Measurements from ENCODE around the gene SPRED1. TPM values are rescaled to one million over a fixed set of nuclear protein-coding genes. Genes with fewer than 3 reads are reported as not detected.

SPRED1 gene
- total and polyA plus RNA-seq, 2 of the 4 experiments (the other 2 are of a cell fraction): 6.6 to 17.9 TPM

DNA sequence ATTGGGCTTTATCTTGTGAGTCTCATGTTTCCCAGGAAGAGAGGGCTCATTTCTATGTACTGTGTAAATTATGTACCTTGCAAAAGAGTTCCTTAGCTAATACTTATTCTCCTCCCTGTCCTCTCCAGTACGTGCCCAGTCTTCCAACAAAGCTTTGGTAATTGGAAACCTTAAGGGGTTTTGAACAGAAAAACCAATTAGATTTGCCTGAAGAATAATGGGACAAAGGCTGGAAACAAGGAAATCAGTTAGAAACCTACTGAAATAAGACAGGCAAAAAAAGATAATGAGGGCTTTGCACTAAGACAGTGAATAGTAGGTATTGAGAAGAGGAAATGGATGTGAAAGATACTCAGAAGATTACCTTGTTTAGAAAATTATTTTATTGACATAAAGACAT is 82.5 kb downstream of the SPRED1 start:
- Histone ChIP-seq H3K36me3 (ENCODE audit: control insufficient read depth, insufficient read depth, low read length) (peaks cover 7% of the 10 kb centered on the region), H3K4me2 (ENCODE audit: low read depth, low read length) (no peak overlapping the region), H3K27me3 (ENCODE audit: control insufficient read depth, insufficient read depth, low read length) (no peaks in the 10 kb centered on the region), H3K4me1 (ENCODE audit: control insufficient read depth, insufficient read depth, low read length) (no peaks in the 10 kb centered on the region), H4K20me1 (ENCODE audit: insufficient read depth, low read length) (no peaks in the 10 kb centered on the region), H3K4ac (ENCODE audit: low read depth, low read length) (no peak overlapping the region), H4K91ac (ENCODE audit: insufficient read depth, low read depth, low read length) (no peak overlapping the region), H3K27ac (ENCODE audit: insufficient read depth, low read length) (no peak overlapping the region), H2AFZ (replicated peaks; ENCODE audit: low read length, poor library complexity) (no peak overlapping the region), H2BK20ac (ENCODE audit: low read depth, low read length) (no peak overlapping the region), H3K14ac (replicated peaks; ENCODE audit: low read depth, low read length) (no peak overlapping the region), H4K8ac (ENCODE audit: low read depth in 2 of 2, low read length in 2 of 2) (no peak overlapping the region), H2BK15ac (ENCODE audit: low read depth, low read length) (no peak overlapping the region), H3K9ac (ENCODE audit: low read depth, low read length) (no peak overlapping the region), H3K23ac (ENCODE audit: low read depth, low read length) (no peak overlapping the region), H2BK120ac (ENCODE audit: low read depth, low read length) (no peak overlapping the region), H3K56ac (ENCODE audit: extremely low read depth, insufficient read depth, low read length) (no peak overlapping the region), H2BK5ac (ENCODE audit: low read depth, low read length, poor library complexity, severe bottlenecking) (no peak overlapping the region), H3K4me3 (ENCODE audit: insufficient read depth, low read depth, low read length) (no peak overlapping the region), H2AK9ac (replicated peaks; ENCODE audit: low read depth, low read length, poor library complexity) (no peak overlapping the region), H3K18ac (ENCODE audit: low read depth, low read length) (no peak overlapping the region), H3K9me3 (ENCODE audit: control insufficient read depth, insufficient read depth, low read length) (no peaks in the 10 kb centered on the region), H3K79me1 (ENCODE audit: low read depth in 1 of 2, low read length in 2 of 2) (peaks cover 0 to 27% of the 10 kb centered on the region in 2 experiments), H3K9me1 (ENCODE audit: insufficient read depth, low read length) (peaks cover 6% of the 10 kb centered on the region), H4K5ac (ENCODE audit: low read depth, low read length) (no peak overlapping the region), H2AK5ac (ENCODE audit: low read depth, low read length) (no peak overlapping the region)
- BruUV-seq (replicated peaks): no TSS peak
- ATAC-seq (ENCODE audit: low read depth) (no peak), DNase-seq (no peak)
- intact Hi-C loops (cut with micrococcal nuclease): no loop called here
- ChIA-PET CTCF (interaction anchor here (1.1 kb wide), 1 partner anchor 10 kb away, joined by 6 read pairs; no protein-coding TSS in a partner anchor), POLR2A (ENCODE audit: unreplicated experiment) (no interaction called here)
- no CpG with 5 or more reads among the region's 1 CpG for WGBS, 2 experiments (ENCODE audit: extremely low coverage in 2 of 2, insufficient read length in 1 of 2)
- in situ Hi-C loops (cut with MboI; ENCODE audit: low sequenced_read_pairs): no loop called here
- dilution Hi-C loops (cut with HindIII; ENCODE audit: low sequenced_read_pairs, unreplicated experiment): no loop called here
- TF ChIP-seq, protein P1, sequence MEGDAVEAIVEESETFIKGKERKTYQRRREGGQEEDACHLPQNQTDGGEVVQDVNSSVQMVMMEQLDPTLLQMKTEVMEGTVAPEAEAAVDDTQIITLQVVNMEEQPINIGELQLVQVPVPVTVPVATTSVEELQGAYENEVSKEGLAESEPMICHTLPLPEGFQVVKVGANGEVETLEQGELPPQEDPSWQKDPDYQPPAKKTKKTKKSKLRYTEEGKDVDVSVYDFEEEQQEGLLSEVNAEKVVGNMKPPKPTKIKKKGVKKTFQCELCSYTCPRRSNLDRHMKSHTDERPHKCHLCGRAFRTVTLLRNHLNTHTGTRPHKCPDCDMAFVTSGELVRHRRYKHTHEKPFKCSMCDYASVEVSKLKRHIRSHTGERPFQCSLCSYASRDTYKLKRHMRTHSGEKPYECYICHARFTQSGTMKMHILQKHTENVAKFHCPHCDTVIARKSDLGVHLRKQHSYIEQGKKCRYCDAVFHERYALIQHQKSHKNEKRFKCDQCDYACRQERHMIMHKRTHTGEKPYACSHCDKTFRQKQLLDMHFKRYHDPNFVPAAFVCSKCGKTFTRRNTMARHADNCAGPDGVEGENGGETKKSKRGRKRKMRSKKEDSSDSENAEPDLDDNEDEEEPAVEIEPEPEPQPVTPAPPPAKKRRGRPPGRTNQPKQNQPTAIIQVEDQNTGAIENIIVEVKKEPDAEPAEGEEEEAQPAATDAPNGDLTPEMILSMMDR (conservative IDR thresholded peaks at IDR 0.05; ENCODE audit: low read depth, low read length): no peak
- TF ChIP-seq MAZ (IDR thresholded peaks at IDR 0.05; ENCODE audit: borderline replicate concordance, low read depth, low read length): no peak
- TF ChIP-seq RAD21 (IDR thresholded peaks at IDR 0.05; ENCODE audit: low read length): no peak
- TF ChIP-seq MXI1 (IDR thresholded peaks at IDR 0.05; ENCODE audit: borderline replicate concordance, low read depth, low read length): no peak
- TF ChIP-seq MAFK (IDR thresholded peaks at IDR 0.05; ENCODE audit: low read depth, low read length): no peak
- no peak for TF ChIP-seq POLR2A (IDR thresholded peaks at IDR 0.05; ENCODE audit: low read depth, low read length)
